Activated gamma-delta T cell treated with Interleukin-2 at 50 U/mL for 16 hours (primary cell): ENCODE results near the gene BANF1.

Experiments used
- DNase-seq: peaks from one replicate; pipeline ENCODE4 v3.0.0-alpha.2; 2020

Gene BANF1, protein sequence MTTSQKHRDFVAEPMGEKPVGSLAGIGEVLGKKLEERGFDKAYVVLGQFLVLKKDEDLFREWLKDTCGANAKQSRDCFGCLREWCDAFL

DNA sequence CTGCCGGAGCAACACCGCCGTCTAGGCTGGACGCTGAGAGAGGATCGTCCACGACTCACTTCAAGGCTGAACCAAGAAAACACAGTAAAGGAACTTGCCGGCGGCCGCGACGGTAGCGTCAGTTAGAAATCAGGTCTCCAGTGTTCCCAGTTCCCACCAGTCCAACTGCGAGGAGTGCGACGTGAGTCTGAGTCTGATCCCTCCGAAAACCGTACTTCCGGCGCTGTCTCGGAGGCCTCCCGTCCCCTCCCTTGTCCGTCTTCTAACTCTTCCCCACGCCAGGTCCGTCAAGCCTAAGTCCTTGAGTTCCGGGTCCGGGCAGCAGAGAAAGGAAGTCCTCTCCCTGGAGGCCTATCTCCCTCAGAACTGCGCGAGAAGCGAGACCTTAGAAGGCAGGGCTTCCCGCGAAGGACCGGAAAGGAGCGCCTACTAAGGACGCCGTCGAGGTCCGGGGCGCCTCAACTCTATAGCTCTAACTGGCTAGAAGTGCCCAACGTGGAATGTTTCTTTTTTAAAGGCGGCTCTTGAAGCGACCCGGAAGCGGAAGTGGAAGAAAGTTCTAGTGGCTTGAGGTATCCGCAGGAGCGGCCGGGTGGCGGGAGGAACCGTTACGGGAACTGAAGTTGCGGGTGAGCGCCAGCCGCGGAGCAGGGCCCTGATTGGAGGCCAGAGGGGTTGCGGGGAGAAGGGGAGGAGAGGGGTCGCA lies at the start of gene BANF1, which contains the start of gene EIF1AD:
BANF1 (plus strand) TSS at position 562 of the 706 bp plus-strand sequence. CDS start 748 bp downstream, outside the sequence.
EIF1AD (minus strand) TSS at position 216 of the 706 bp plus-strand sequence. CDS start 1,768 bp downstream, outside the sequence.
- DNase-seq = peak; percentile 93

DNA sequence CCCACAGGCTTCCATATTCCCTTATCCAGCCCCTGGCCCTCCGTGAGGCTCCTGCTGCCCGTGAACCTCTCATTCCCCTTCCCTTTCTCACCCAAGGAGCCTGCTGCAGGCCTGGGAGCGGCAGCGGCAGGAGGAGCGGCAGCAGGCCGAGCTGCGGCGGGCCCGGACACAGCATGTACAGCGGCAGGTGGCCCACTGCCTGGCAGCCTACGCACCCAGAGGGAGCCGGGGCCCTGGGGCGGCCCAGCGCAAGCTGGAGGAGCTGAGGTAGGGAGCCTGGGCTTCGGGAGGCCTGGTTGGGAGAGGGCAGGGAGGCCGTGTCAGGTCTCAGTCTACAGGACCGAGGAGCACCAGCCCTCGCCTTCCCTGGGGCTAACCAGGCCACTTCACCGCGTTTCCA lies 48.8 kb upstream of the BANF1 start:
- DNase-seq = no peak

DNA sequence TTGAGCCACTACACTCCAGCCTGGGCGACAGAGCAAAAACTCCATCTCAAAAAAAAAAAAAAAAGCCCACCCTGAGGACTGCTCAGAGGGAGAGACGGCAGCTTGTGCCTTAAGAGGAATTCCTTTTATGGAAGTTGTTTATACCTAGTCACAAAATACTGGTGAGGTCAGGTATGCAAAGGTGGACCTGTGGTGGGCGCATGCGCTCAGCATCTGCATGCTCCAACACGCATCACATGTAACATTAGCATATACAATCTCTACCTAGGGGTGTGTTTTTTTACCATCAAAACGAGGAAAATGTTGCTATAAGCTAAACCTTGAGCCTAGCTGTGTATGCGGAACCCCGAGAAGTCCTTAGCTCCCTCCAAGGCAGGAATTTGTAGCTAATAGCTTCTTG lies 47.5 kb upstream of the BANF1 start:
- no peak for DNase-seq

DNA sequence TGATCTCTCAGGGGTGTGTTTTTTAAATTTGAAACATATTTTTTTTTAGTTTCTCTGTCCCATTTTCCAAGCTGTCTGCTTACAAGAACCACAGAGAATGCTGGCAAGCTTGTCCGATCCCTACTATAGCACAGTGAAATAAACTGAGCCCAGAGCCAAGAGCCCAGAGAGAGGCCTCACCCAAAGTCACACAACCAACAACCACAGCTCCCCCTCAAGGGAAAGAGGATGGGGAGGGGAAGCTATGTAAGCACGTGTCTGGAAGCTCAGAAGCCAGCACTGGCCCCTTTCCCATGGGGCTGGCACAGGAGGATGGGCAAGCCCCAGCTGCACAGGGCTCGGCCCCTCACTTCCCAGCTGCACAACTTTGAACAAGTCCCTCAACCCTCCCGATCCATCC lies 44.0 kb upstream of the BANF1 start:
- no peak for DNase-seq

DNA sequence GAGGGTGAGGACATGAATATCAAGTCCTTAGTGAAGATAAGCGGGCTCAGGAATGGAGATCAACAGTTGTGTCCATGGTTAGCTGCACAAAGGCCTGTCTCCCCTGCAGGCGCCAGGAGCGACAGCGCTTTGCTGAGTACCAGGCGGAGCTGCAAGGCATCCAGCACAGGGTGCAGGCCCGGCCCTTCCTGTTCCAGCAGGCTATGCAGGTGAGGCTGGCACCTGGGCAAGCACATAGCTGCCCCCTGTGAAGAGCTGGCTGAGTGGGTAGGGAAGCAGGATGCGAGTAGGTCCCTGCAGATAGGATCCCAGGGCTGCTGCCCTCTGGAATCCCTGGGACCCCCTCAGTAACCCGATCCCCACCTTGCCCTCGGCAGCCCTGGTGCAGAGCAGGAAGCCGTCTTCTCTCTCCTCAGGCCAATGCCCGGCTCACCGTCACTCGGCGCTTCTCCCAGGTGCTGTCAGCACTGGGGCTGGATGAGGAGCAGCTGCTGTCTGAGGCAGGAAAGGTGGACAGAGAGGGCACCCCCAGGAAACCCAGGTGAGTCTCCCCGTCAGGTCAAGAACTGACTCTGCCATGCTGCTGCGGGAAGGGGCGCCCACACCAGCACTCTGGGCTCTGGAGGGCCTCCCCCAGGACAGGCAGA lies 43.4 kb upstream of the BANF1 start:
- DNase-seq = no peak

DNA sequence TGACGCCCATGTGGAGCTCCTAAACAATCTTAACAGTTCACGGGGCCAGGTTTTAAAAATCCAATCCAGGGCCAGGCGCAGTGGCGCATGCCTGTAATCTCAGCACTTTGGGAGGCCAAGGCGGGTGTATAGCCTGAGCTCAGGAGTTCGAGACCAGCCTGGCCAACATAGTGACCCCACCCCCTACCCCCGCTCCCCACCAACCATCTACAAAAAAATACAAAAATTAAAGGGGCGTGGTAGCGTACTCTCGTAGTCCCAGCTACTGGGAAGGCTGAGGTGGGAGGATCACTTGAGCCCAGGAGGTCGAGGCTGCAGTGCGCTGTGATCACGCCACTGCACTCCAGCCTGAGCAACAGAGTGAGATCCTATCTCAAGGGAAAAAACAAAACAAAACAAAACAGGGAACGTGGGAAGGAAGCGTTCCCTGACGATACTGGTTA lies 41.5 kb upstream of the BANF1 start:
- no peak for DNase-seq

DNA sequence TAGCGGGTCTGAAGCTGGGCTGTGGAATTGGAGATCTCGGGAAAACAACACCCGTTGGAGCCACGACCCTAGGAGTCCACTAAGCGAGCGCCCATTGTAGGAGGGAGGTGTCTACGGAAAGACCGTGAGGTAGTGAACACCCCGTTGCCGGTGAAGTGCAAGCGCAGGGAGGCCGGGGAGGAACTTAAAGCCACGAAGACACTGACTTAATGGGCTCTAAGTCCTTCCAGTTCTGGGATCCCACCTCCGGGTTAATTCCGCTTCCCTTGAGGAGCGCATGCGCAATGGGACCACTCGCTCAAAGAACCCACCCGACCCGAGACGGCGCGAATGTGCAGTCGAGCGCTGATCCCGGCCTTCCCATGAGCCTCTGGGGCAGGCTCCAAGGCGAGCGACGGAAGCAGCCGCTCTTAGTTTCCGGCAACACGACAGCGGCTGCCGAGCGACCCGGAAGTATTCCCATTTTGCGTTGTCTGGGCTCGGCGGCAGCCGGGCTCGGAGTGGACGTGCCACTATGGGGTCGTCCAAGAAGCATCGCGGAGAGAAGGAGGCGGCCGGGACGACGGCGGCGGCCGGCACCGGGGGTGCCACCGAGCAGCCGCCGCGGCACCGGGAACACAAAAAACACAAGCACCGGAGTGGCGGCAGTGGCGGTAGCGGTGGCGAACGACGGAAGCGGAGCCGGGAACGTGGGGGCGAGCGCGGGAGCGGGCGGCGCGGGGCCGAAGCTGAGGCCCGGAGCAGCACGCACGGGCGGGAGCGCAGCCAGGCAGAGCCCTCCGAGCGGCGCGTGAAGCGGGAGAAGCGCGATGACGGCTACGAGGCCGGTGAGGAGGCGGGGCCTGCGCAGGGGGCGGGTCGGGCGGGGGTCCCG lies 40.8 kb upstream of the BANF1 start, which contains the start of gene SART1:
SART1 (plus strand) TSS at position 468 of the 874 bp plus-strand sequence; CDS start at position 515, 47 bp downstream.
- peak; percentile 95 for DNase-seq

DNA sequence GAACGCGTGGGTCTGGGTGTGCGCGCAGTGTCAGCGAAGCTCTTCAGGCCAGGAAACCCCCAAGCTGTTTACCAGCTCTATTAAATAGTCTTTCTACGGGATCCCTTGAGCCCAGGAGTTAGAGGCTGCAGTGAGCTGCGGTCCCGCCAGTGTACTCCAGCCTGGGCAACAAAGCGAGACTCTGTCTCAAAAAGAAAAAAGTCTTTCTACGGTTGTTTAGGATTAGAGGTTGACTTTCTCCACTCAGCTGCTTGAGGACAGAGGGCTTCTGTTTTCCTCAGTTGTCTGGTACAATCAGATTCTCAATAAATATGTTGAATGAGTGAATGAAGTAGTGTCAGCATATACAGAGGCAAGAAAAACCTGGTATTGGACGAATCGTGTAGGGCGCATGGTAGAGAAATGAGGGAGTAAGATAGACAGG lies 40.1 kb upstream of the BANF1 start:
- no peak for DNase-seq

DNA sequence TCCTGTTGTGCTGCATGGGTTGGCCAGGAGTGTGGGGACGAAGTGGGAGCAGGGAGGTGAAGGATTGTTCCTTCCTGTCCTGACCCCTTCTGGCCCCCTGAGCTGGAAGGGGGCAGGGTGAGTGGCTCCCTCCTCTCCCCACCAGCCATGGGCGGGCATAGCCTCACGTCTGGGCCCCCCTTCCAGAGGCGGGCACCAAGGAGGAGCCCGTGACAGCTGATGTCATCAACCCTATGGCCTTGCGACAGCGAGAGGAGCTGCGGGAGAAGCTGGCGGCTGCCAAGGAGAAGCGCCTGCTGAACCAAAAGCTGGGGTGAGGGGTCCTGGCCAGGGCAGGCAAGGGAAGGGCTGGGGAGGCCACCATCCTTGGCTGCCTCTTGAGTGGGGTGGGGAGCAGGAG lies 37.4 kb upstream of the BANF1 start:
- DNase-seq = no peak

DNA sequence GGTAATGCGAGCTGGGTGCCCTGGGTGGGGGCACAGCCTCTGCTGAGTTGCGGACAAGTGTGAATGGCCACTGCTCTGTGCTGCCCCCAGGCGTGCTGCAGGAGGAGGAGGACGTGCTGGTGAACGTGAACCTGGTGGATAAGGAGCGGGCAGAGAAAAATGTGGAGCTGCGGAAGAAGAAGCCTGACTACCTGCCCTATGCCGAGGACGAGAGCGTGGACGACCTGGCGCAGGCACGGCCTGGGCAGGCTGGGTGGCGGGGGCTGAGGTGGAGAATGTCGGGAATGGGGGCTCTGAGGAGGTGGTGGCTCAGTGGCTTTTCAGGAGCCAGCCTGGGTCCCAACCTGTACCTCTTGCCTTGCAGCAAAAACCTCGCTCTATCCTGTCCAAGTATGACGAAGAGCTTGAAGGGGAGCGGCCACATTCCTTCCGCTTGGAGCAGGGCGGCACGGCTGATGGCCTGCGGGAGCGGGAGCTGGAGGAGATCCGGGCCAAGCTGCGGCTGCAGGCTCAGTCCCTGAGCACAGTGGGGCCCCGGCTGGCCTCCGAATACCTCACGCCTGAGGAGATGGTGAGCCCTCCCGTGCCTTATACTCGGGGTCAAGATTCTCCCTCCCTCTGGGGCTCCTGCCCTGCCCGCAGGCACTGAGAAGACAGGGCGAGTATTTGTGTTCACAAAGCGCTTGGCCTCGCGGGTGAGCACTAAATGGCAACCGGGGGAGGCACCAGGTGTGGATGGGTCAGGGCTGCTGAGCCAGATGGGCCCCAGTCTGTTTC lies 36.1 kb upstream of the BANF1 start:
- DNase-seq = no peak

DNA sequence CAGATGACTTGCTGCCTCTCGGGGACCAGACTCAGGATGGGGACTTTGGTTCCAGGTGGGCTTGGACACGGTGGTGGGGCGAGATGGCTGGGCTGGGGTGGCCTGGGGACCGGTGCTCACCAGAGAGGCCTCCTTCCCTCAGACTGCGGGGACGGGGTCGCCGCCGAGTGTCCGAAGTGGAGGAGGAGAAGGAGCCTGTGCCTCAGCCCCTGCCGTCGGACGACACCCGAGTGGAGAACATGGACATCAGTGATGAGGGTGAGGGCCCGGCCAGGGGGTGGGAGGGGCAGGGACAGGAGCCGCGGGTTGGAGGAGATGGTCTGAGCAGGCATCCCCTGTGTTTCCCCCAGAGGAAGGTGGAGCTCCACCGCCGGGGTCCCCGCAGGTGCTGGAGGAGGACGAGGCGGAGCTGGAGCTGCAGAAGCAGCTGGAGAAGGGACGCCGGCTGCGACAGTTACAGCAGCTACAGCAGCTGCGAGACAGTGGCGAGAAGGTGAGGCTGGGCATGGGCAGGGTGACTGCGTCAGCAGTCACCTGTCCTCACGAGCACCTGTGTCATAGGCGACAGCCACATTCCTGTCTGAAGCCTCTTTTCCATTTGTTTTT lies 34.9 kb upstream of the BANF1 start:
- DNase-seq = no peak

DNA sequence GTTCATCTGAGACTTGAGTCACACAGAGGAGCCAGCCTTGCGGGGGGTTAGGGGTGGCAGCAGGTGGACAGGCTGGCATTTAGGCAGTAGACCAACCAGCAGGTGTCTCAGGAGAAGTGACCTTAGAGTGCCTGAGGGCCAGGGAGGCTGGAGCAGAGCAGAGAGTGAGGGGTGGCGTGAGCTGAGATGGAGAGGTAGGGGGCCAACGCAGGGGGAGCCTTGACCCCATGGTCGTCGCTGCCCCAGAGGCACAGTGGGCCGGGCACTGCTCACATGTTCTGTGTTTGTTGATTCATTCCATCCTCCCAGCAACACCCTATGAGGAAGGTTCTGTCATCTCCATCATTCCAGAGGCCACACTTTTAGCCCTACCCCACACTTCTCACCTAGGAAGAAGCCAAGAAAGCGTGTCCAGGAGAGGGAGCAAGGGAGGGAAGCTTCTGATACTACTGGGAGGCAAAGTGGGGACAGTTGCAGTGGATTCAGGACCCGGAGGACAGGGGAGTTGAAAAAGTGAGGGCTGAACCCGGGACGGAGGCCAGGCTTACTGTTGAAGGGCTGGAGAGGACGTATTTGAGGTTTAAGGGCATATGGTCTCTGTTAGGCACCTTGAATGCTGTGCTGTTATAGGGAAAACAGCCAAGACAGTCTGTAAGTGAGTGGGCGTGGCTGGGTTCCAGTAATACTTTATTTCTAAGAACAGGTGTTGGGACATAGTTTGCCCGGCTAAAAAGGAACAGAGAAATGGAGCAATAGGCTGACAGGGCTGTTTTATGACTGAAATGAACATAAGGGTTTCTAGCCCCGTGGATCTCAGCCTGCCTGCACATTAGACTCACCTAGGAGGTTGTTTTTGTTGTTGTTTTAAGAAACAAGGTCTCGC lies 33.5 kb upstream of the BANF1 start:
- no peak for DNase-seq

DNA sequence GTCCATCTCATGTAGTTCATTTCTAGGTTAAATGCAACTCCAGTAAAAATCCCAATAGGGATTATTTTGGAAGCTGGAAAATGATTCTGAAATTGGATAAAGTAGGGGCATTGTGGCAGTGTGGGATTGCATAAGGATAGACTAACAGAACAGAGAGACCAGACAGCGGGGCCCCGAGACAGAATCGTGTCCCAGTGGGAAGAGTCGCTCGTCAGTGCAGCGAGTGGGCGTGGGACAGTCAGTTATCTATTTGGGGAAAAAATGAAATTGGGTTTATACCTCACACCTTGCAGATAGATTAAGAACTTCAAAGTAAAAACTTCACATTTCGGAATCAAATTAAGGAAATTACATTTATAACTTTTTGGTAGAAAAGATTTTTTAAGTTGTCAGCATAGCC lies 30.2 kb upstream of the BANF1 start:
- no peak for DNase-seq

DNA sequence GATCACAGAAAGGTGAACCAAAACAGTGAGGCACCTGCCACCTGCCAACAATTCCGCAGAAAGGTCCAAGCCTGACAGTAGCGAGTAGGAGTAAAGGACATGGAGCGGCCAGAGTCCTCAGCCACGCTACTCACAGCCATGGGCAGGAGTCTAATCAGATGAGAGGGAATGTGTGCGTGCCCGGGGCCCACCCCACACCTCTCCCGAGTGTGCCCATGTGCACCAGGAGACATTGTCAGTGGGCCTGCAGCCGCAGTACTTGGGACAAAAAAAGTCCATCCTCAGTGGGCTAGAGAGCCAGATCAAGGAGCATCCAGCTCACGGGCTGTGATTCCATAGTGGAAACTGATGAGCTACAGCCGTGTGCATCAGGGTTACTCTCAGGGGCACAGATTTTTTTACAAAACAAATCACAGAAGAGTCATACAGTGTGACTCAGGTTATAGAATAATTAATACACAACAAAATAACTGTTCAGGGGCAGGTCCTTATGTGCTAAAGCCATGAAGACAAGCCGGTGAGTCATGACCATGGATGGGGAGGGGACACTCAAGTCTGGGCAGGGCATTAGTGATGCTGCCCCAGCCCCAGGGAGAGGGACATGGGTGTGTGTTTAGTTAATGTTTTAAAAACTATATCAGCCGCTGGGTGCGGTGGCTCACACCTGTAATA lies 28.7 kb upstream of the BANF1 start:
- DNase-seq = no peak

DNA sequence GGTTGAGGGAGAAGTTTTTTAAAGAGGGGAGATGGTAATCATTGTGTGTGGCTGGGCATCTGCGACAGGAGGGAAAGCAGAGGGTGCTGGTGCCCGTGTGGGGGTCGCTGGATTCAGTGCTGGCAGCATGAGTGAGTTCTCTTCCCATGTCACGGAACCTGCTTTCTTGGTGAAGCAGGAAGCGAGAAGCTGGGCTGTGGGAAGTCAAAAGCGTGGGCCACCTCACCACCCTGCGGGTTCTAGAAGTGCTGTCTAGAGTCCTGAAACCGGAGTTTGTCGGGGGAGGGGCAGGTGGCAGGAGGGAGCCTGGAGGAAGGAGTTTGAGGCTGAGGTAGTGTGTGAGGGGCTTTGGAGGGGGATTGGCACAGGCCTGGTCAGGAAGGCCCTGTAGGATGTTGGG lies 26.5 kb upstream of the BANF1 start:
- no peak for DNase-seq

DNA sequence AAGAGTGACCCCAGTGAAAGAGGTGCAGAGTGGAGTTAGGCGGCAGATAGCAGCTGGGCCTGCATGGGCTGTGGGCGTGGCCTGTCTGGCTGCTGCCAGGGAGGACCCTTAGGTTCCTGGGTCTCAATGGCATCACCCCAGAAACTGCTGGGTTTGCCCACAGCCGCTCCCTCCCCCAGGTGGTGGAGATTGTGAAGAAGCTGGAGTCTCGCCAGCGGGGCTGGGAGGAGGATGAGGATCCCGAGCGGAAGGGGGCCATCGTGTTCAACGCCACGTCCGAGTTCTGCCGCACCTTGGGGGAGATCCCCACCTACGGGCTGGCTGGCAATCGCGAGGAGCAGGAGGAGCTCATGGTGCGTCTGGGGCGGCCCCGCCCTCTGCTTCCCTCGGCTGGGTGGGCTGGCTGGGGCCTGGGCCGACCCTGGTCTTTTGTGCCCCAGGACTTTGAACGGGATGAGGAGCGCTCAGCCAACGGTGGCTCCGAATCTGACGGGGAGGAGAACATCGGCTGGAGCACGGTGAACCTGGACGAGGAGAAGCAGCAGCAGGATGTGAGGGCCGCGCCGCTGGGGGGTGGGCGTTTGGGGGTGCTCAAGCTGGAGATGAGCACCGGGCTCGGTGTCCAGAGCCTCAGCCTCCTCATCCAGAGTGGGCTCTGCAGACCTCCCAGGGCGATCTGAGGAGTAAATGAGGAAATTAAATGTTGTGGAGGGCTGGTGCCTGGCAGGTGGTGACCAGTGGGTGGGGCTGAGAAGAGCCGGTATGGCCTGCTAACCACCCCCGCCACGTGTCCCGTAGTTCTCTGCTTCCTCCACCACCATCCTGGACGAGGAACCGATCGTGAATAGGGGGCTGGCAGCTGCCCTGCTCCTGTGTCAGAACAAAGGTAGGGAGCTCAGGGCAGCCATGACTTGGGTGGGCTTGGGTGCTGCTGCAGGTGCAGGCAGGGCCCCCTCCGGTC lies 25.8 kb upstream of the BANF1 start:
- DNase-seq = no peak

DNA sequence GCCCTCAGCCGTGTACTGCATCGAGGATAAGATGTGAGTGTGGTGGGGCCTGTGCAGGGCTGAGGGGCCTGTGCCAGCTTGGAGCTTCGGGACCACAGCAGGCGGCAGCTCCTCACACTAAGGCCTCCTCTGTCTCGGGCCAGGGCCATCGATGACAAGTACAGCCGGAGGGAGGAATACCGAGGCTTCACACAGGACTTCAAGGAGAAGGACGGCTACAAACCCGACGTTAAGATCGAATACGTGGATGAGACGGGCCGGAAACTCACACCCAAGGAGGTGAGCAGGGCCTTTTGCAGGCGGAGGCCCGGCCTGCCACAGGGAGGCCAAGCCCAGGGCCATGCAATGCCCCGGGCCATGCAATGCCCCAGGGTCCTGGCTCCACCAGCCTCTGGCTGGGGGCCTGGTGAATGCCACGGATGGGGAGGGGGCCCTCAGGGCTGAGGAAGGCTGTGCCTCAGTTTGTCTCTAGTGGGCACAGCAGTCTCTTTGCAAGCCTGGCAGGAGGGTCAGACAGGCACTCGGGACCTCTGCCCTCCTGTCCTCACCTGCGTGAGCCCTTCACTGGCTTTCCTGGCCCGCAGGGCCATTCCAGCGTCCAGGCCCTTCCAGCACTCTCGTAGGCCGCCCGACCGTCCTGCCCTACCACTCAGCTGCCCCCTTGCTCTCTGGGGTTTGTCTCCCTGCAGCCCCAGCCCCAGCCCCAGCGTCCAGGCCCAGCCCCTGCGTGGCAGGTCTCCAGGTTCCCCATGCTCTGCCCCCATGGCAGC lies 24.5 kb upstream of the BANF1 start:
- no peak for DNase-seq
